A549 treated with ZK216348 at 1 μM for 4 hours (cell line): ENCODE results near the gene NIP7. TPM values are rescaled to one million over a fixed set of nuclear protein-coding genes. Genes with fewer than 3 reads are reported as not detected.

Source experiments
- total RNA-seq: library from RNA; stranded (reverse); fragments of 200-300 nt; extraction: Qiagen RNA extraction; gene quantifications from 5 replicates; pipeline ENCODE4 v1.2.3, GENCODE V29; 2022; ENCODE audit warnings: low read depth

The NIP7 gene
- total RNA-seq = 50.6 to 78.5 TPM (median 53.3 TPM) in 5 replicates

GRCh38 chr16:69339289-69340094 lies at the start of gene NIP7, which contains the start of gene COG8:
Gene NIP7 (plus strand): TSS chr16:69339772. CDS start chr16:69339830, 58 bp downstream.
Gene COG8 (minus strand): TSS chr16:69339564. CDS start chr16:69339552, 12 bp downstream.

GRCh38 chr16:69310653-69311532 lies 28.7 kb upstream of the NIP7 start, which contains the start of gene VPS4A:
Gene VPS4A (plus strand): TSS chr16:69311350. CDS start chr16:69311512, 162 bp downstream.

DNA sequence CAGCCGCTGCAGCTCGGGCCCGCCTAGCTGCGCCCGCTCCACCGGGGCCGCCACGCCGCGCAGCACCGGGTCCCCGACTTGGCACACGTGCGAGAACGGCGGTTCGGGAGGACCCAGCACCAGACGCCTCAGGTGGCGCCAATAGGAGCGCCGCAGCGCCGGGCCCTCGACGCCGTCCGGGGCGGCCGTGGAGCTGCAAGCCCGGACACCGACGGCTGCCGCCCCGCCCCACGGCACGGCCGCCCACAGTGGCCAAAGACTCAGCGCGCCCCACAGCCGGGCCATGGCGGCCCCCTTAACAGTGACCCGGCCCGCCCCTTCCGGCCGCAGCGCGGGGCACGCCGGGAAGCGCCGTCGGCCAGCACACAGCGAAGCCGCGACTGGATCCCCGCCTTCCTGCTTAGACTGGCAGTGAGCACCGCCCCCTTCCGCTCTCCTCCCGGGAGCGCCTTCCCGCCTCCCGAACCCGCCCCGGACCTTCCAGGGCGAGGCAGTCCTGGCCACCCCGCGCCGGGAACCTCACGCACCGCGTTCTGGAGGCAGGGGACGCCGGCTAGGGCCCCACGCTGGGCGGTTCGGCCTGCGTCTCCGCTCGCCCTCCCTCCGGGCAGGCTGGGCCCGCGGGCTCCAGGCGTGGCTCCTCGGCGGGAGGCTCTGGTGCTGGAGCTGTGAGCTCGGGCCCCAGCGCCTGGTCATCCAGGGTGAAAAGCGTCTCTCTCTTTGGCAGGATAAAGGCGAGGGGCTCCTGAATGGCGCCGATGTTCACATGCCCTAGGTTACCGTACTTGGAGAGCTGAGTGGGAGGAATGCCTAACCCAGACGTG lies 9.1 kb upstream of the NIP7 start, which contains the start of gene PDF:
PDF (minus strand) TSS at position 303 of the 824 bp plus-strand sequence; CDS start at position 285, 18 bp downstream.

GRCh38 chr16:69351309-69352027 lies 11.9 kb downstream of the NIP7 start, which contains the start of gene TMED6:
Gene TMED6 (minus strand): TSS chr16:69351786. CDS start chr16:69351753, 33 bp downstream.

Other genes with a start within 250 kb of the NIP7 start
- 31.2 to 54.8 TPM (median 50.9 TPM) in 5 replicates for gene HAS3, start 234.1 kb upstream of the NIP7 start, total RNA-seq
- 106 to 141 TPM (median 134 TPM) in 5 replicates for gene CHTF8, start 207.2 kb upstream of the NIP7 start, total RNA-seq
- 80.0 to 89.8 TPM (median 83.0 TPM) in 5 replicates for gene UTP4, start 207.1 kb upstream of the NIP7 start, total RNA-seq
- gene SNTB2, start 152.6 kb upstream of the NIP7 start, total RNA-seq = 5.0 to 11.0 TPM (median 8.7 TPM) in 5 replicates
- 23.8 to 34.8 TPM (median 33.1 TPM) in 5 replicates for gene VPS4A, start 28.4 kb upstream of the NIP7 start, total RNA-seq
- 16.0 to 47.7 TPM (median 44.6 TPM) in 5 replicates for gene PDF, start 9.2 kb upstream of the NIP7 start, total RNA-seq
- gene COG8, start 208 bp upstream of the NIP7 start, total RNA-seq = 16.8 to 27.2 TPM (median 25.7 TPM) in 5 replicates
- 0.15 TPM in 1 of 5 replicates, not detected in the others for gene TMED6, start 12.0 kb downstream of the NIP7 start, total RNA-seq
- gene TERF2, start 46.2 kb downstream of the NIP7 start, total RNA-seq = 20.4 to 40.6 TPM (median 21.5 TPM) in 5 replicates
- gene CYB5B, start 84.8 kb downstream of the NIP7 start, total RNA-seq = 179 to 244 TPM (median 207 TPM) in 5 replicates
- gene NFAT5, start 226.2 kb downstream of the NIP7 start, total RNA-seq = 3.8 to 8.3 TPM (median 6.8 TPM) in 5 replicates